ENCODE measurements around the gene SMIM5.

- TF ChIP-seq EP300 (IDR thresholded peaks at IDR 0.05) (no peak), POLR2AphosphoS5 (IDR thresholded peaks at IDR 0.05) (no peak), CTCF (IDR thresholded peaks at IDR 0.05) (no peak)
Observed at GRCh38 chr17:75627094-75627493, 6.1 kb upstream of the SMIM5 start.
